ENCODE measurements around the gene DBX1.

DBX1 gene

GRCh38 chr11:20120134-20120925, 39.9 kb downstream of the DBX1 start:
- no peak for DNase-seq (ENCODE audit: low read depth, low spot score)

GRCh38 chr11:20119315-20119714, 41.0 kb downstream of the DBX1 start:
- no peak for DNase-seq (ENCODE audit: low read depth, low spot score)

- DNase-seq (ENCODE audit: low read depth, low spot score): no peak
These were observed 42.1 kb downstream of the DBX1 start for GRCh38 chr11:20118209-20118608.

GRCh38 chr11:20117291-20117690, 43.0 kb downstream of the DBX1 start:
- no peak for DNase-seq (ENCODE audit: low read depth, low spot score)

GRCh38 chr11:20116825-20117224, 43.5 kb downstream of the DBX1 start:
- DNase-seq (ENCODE audit: low read depth, low spot score): no peak

- DNase-seq (ENCODE audit: low read depth, low spot score): no peak
These were observed 45.7 kb downstream of the DBX1 start for GRCh38 chr11:20114588-20114987.

- no peak for DNase-seq (ENCODE audit: low read depth, low spot score)
These were observed 47.2 kb downstream of the DBX1 start for GRCh38 chr11:20113149-20113438.

- no peak for DNase-seq (ENCODE audit: low read depth, low spot score)
These were observed 47.8 kb downstream of the DBX1 start for GRCh38 chr11:20112291-20113148.

- no peak for DNase-seq (ENCODE audit: low read depth, low spot score)
These were observed 48.4 kb downstream of the DBX1 start for GRCh38 chr11:20111871-20112270.

- peak; percentile 6 for DNase-seq (ENCODE audit: low read depth, low spot score)
These were observed 49.2 kb downstream of the DBX1 start for GRCh38 chr11:20110908-20111669.

- no peak for DNase-seq (ENCODE audit: low read depth, low spot score)
These were observed 50.4 kb downstream of the DBX1 start for GRCh38 chr11:20109731-20110445.
